GM12878 (cell line): Measurements from ENCODE around the gene HYPK.

Experiments
- EP300 ChIP-seq, 2 experiments: fragments of 150-350 bp in 1 of 2; IDR thresholded peaks; 2 replicates each; pipeline ENCODE4 v1.6.1; 2011 to 2012; ENCODE audit warnings: low read depth in 2 of 2, low read length in 2 of 2, borderline replicate concordance in 1 of 2, improper control_type of control experiment in 1 of 2, inconsistent platforms in 1 of 2; ENCODE audit not compliant: control insufficient read depth in 1 of 2
- MXI1 ChIP-seq: fragments of 150-350 bp; IDR thresholded peaks from 2 replicates; pipeline ENCODE4 v1.6.1; 2011; ENCODE audit warnings: low read depth, mild to moderate bottlenecking, inconsistent platforms, low read length, improper control_type of control experiment
- NBN ChIP-seq: fragments of 450-650 bp; IDR thresholded peaks from 2 replicates; pipeline ENCODE4 v1.6.1; 2016
- NRF1 ChIP-seq: conservative IDR thresholded peaks from 2 replicates; pipeline ENCODE4 v1.6.1; 2011; ENCODE audit warnings: mild to moderate bottlenecking, low read depth, low read length, improper control_type of control experiment
- PML ChIP-seq: IDR thresholded peaks from 2 replicates; pipeline ENCODE4 v1.6.1; 2012; ENCODE audit warnings: low read length, inconsistent platforms
- POLR2A ChIP-seq: IDR thresholded peaks from 2 replicates; pipeline ENCODE4 v1.6.1; 2011; ENCODE audit warnings: low read depth, mild to moderate bottlenecking, low read length
- SIX5 ChIP-seq: IDR thresholded peaks from 2 replicates; pipeline ENCODE4 v1.6.1; 2011; ENCODE audit warnings: mild to moderate bottlenecking, low read depth, low read length, moderate library complexity; ENCODE audit not compliant: severe bottlenecking
- SREBF2 ChIP-seq: IDR thresholded peaks from 2 replicates; pipeline ENCODE4 v1.6.1; 2012; ENCODE audit warnings: mild to moderate bottlenecking, low read length
- STAT1 ChIP-seq: fragments of 450-650 bp; conservative IDR thresholded peaks from 2 replicates; pipeline ENCODE4 v1.6.1; 2014; ENCODE audit warnings: antibody characterized with exemption, mild to moderate bottlenecking
- TF ChIP-seq, protein P1 (sequence below): fragments of 450-650 bp; formaldehyde crosslinking; IDR thresholded peaks from 2 replicates; pipeline ENCODE4 v1.5.0; 2022; ENCODE audit warnings: mild to moderate bottlenecking, missing genetic modification characterization

GRCh38 chr15:43776101-43776717 is 24.2 kb upstream of the HYPK start:
- TF ChIP-seq MXI1 (no peak), NRF1 (no peak), SREBF2 (no peak), NBN (peak; percentile 88), POLR2A (peak; percentile 79), SIX5 (no peak), PML (peak; percentile 48; the same call in 1 of the 2 replicates), STAT1 (no peak), EP300 (IDR thresholded peaks at IDR 0.05; ENCODE audit: borderline replicate concordance in 1 of 2, control insufficient read depth in 1 of 2, low read depth in 2 of 2, low read length in 2 of 2) (peak; percentile 65 to 68)
- TF ChIP-seq, protein P1, sequence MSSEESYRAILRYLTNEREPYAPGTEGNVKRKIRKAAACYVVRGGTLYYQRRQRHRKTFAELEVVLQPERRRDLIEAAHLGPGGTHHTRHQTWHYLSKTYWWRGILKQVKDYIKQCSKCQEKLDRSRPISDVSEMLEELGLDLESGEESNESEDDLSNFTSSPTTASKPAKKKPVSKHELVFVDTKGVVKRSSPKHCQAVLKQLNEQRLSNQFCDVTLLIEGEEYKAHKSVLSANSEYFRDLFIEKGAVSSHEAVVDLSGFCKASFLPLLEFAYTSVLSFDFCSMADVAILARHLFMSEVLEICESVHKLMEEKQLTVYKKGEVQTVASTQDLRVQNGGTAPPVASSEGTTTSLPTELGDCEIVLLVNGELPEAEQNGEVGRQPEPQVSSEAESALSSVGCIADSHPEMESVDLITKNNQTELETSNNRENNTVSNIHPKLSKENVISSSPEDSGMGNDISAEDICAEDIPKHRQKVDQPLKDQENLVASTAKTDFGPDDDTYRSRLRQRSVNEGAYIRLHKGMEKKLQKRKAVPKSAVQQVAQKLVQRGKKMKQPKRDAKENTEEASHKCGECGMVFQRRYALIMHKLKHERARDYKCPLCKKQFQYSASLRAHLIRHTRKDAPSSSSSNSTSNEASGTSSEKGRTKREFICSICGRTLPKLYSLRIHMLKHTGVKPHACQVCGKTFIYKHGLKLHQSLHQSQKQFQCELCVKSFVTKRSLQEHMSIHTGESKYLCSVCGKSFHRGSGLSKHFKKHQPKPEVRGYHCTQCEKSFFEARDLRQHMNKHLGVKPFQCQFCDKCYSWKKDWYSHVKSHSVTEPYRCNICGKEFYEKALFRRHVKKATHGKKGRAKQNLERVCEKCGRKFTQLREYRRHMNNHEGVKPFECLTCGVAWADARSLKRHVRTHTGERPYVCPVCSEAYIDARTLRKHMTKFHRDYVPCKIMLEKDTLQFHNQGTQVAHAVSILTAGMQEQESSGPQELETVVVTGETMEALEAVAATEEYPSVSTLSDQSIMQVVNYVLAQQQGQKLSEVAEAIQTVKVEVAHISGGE (CRISPR knock-in tag) = no peak
